Measurements from ENCODE around the gene INCENP.

DNA sequence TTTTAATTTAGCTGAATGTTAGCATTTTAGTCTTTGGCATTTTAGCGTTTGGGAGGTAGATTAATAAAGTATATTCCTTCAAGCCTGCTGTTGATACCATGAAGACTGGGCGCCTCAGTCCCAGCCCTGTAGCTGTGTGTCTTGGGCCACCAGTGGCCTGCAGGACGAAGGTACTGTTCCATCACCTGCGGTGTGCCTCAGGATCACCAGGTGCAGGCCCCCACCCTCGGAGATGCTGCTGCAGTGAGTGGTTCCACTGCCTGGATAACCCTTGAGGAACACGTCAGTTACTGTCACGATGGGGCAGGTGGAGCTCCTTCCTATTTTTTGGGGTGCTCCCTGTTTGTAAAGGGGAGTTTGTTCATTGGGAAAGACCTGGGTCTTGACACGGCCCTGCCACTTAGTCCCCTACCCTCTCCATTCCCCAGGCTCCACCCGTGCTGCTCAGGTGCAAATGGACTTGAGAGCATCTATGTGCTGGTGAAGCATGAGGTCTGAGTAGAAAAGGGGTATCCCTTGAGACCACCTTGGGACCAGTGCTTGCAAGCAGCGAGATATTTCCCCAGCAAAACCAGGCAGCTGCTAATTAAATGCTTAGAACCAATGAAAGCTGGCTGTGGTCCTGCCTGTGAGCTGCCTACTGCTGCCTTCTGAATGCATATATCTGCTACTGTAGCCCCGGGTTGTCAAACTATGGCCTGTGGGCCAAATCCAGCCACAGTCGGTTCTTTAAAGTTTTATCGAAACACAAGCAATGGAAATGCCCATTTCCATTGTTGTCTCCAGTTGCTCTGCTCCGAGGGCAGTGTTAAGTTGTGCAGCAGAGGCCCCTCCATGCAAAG, 28.7 kb downstream of the INCENP start:
- no peak for TF ChIP-seq EZH2 (IDR thresholded peaks at IDR 0.05; ENCODE audit: borderline replicate concordance, low read length)
- TF ChIP-seq, protein P1, sequence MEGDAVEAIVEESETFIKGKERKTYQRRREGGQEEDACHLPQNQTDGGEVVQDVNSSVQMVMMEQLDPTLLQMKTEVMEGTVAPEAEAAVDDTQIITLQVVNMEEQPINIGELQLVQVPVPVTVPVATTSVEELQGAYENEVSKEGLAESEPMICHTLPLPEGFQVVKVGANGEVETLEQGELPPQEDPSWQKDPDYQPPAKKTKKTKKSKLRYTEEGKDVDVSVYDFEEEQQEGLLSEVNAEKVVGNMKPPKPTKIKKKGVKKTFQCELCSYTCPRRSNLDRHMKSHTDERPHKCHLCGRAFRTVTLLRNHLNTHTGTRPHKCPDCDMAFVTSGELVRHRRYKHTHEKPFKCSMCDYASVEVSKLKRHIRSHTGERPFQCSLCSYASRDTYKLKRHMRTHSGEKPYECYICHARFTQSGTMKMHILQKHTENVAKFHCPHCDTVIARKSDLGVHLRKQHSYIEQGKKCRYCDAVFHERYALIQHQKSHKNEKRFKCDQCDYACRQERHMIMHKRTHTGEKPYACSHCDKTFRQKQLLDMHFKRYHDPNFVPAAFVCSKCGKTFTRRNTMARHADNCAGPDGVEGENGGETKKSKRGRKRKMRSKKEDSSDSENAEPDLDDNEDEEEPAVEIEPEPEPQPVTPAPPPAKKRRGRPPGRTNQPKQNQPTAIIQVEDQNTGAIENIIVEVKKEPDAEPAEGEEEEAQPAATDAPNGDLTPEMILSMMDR (IDR thresholded peaks at IDR 0.05; ENCODE audit: low read length), result no peak
